ENCODE results near the gene TNFRSF14. TPM values are rescaled to one million over a fixed set of nuclear protein-coding genes. Genes with fewer than 3 reads are reported as not detected.

Gene TNFRSF14
- 5.9 and 8.1 TPM in 2 replicates for total RNA-seq

DNA sequence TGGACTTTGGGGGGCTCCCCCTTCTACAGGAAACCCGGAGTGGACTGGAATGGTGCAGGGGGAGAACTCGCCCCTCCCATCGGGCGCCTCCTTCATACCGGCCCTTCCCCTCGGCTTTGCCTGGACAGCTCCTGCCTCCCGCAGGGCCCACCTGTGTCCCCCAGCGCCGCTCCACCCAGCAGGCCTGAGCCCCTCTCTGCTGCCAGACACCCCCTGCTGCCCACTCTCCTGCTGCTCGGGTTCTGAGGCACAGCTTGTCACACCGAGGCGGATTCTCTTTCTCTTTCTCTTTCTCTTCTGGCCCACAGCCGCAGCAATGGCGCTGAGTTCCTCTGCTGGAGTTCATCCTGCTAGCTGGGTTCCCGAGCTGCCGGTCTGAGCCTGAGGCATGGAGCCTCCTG lies at the start of gene TNFRSF14:
TSS of gene TNFRSF14 (plus strand) at position 95 of the 401 bp plus-strand sequence. CDS start at position 389, 294 bp downstream.

DNA sequence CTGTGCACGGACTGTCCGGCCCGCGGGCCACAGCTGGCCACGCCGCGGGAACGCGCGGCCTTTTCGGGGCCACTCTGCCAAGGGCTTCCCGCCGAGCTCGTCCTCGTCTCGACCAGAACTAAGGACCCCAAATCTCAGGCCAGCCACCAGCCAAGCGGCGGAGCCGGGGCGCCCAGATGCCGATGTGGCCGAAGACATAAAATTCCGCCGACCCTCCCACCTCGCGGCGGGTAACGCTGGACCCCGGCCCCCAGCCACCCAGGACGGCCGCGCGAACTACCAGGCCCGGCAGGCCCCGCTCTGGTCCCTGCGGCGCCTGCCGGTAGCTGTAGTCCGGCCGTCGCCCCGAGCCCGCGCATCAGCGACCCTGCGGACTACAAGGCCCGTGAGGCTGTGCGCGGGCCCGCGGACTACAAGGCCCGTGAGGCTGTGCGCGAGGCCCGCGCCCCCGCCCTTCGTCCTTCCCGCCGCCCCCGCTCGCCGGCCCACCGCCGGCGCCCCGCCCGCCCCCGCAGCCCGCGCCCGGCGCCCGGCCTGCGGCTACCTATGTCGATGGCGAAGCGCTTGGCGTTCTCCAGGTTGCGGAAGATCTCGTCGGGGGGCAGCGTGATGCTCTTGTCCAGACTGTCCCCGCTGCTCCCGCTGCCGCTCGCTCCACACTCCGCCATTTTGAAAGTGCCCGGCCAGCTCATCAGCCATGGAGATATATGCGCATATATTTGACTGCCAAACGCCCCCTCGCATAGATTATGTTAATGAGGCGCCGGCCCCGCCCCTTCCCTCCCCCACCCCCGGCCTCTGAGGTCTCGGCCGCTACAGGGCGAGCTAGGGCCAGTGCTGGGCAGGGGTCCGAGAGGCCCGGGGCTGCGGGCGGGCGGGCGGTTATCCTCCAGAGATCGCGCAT lies 30.0 kb upstream of the TNFRSF14 start, which contains the start of gene PANK4:
TSS of gene PANK4 (minus strand) at position 677 of the 904 bp plus-strand sequence. CDS start at position 668, 9 bp downstream.

DNA sequence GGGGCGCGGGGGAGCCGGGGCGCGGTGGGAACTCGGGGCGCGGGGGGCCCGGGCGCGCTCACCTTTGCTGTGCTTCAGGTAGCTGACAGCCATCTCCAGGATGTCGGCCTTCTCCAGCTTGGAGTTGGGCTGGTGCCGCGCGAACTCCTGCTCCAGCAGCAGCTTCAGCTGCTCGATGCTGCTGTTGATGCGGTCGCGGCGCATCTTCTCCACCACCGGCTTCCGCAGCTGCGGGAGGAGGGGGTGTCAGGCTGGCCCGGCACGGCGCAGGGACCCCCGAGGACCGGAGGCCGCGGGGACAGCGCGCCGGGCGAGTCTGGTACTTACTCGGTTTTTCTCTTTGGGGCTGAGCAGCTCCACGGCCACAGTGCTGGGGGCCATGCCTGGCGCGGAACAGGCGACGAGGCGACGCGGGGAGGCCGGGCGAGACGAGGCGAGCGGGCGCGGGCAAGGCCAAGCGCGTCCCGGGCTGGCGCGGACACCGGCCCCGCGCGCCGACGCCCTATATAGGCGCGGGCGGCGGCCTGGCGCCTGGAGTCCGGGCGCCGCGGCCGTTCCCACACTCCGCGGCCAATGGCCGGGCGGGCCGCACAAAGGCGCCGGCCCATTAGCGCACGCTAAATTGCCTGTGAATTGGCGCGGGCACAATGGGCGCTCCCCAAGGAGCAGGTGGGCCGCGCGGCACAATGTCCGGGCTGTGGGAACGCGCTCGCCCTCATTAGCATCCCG lies 26.2 kb upstream of the TNFRSF14 start, which contains the start of gene HES5:
TSS of gene HES5 (minus strand) at position 480 of the 729 bp plus-strand sequence. CDS start at position 381, 99 bp downstream.

DNA sequence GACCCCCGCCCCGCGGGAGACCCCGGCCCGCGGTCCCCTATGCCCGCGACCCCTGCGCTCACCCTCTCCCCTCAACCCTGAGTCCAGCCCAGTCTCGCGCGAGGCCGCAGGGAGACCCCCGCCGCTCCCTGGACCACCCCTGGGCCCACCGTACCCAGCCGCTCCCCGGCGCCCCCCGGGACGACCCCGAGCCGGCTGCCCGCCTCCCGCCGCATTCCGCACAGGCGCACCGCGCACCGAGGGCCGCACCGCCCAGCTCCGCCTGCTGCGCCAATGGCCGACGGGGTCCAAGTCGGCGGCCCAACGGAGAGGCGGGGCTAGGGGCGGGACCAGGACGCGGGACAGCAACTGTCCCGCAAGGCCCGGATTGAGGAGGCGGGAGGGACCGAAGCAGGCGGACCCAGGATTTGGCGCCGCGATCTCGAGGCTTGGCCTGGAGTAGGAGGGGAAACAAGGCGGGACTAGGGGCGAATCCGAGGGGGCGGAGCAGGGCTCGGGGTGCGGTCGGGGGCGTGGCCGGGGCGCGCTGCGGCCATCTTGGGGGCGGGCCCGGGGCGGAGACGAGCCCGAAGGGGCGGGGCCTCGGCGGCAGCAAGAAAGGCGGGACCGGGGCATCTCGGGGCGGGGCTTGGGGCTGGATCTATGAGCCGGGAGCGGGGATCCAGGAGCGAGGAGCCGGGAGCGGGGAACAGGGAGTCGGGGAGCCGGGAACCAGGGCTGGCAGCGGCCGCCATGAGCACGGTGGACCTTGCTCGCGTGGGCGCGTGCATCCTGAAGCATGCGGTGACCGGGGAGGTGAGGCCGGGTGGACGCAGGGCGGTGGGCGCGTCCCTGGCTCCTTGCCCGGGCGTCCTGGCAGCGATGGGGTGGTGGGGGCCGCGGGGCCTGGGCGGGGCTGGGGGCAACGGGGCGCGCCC lies 30.2 kb downstream of the TNFRSF14 start, which contains the start of gene PRXL2B:
TSS of gene PRXL2B (plus strand) at position 624 of the 917 bp plus-strand sequence. CDS start at position 733, 109 bp downstream.

Other genes with a start within 250 kb of the TNFRSF14 start
- gene MORN1, start 164.8 kb upstream of the TNFRSF14 start, total RNA-seq, result 2.8 and 8.6 TPM in 2 replicates
- 56.7 and 64.4 TPM in 2 replicates for gene RER1, start 164.5 kb upstream of the TNFRSF14 start, total RNA-seq
- gene PEX10, start 143.8 kb upstream of the TNFRSF14 start, total RNA-seq, result 45.3 and 46.5 TPM in 2 replicates
- 0.38 TPM in 1 of 2 replicates, not detected in the other for gene PLCH2, start 80.1 kb upstream of the TNFRSF14 start, total RNA-seq
- gene PANK4, start 29.8 kb upstream of the TNFRSF14 start, total RNA-seq, result 18.8 and 30.0 TPM in 2 replicates
- not detected in 2 replicates for gene HES5, start 26.1 kb upstream of the TNFRSF14 start, total RNA-seq
- gene PRXL2B, start 30.4 kb downstream of the TNFRSF14 start, total RNA-seq, result 27.8 and 35.7 TPM in 2 replicates
- 0.38 TPM in 1 of 2 replicates, not detected in the other for gene MMEL1, start 76.6 kb downstream of the TNFRSF14 start, total RNA-seq
- gene TTC34, start 245.3 kb downstream of the TNFRSF14 start, total RNA-seq, result 0.16 and 0.38 TPM in 2 replicates

Data from mesangial cell (primary cell).